ENCODE measurements around the gene EIF2S1.
"Not testable (repeated sequence)": the region's sequence is repeated elsewhere in the genome, so short reads cannot be mapped to it uniquely, and the experiment has no call there.

EIF2S1 gene

DNA sequence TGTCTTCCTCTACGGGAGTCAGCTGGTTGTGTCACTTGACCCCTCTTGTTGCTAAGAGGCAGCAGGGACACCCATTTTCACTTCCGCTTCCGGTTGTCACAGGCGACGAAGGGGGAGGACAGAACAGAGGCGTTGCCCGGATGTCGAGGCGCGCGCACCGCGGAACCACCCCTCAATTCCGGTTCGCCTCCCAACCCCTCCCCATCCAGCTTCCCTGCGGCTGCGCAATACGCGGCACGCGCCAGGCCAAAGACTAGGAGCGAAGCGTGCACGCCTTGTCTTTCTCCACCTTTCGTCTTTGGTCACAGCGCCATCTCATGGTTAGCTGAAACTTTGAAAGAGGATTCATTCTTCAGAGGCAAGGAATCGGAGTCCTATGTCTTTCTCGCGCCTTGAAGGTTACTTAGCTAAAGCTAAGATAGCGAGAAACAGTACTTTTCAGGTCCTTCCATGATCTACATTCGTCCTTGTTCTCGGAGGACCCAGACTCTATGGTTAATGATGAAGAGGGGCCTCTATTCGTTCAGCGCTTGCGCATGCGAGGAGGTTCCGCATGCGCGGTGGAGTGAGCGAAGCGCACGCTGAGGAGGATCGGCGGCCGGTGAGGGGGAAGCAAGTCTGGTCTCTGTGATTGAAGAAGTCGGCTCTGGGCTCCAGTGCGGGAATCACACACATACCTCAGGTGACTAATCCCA is at the start of gene EIF2S1, which contains the start of gene ATP6V1D:
Gene EIF2S1 (plus strand): TSS at position 554 of the 695 bp plus-strand sequence. CDS start 4,440 bp downstream, outside the sequence.
Gene ATP6V1D (minus strand): TSS at position 30 of the 695 bp plus-strand sequence. CDS start 106 bp downstream, outside the sequence.
- DNase-seq (ENCODE audit: low read depth in 2 of 2): peak; percentile 99

DNA sequence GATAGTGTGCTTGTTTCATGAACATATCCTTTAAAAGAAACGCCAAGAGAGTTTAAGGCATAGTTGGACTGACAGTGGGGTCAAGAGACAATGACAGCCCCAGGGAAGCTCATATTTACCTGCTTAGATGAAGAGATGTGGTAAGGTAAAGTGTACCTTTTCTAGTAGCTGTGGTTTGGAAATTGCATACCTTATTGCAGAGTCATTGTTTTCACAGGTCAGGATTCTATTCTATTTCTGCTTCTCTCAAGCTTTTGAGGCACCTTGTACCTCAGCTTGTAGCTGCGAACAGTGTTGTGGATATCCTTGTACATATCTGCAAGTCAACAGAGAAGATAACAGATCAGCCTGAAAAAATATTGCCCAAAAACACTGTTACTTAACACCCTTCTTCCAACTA is 48.3 kb upstream of the EIF2S1 start:
- no peak for DNase-seq (ENCODE audit: low read depth in 2 of 2)

DNA sequence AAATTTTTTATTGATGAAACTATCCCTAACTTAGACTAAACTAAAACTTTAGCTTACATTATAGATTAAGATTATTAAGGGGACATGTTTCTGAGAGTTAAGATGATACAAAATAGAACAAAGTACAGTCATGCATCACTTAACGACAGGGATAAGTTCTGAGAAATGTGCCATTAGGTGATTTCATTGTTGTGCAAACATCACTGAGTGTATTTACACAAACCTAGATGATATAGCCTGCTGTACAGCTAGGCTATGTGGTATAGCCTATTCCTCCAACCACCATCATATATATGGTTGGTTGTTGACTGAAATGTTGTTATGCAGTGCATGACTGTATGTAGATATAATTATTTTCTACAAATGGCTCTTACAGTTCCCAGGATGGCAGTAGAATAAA is 47.0 kb upstream of the EIF2S1 start:
- DNase-seq (ENCODE audit: low read depth in 2 of 2): no peak

DNA sequence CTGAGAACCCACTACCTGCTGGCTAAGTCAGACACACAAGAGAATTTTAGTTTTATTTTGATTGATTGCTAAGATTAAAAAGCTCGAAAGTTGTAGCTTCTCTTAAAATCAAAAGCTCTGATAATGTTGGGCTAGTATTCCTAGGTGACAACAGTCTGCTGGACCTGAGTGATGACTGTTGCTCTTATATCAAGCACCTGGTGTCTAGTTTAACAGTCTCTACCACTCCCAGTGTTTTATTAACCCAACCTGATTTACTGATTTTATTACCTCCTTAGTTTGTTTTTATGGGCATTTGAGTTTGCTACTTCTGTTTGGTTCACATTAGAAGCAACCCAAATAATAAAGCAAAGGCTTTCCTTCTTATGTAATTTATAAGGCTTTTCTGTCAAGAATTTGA is 42.3 kb upstream of the EIF2S1 start:
- no peak for DNase-seq (ENCODE audit: low read depth in 2 of 2)

DNA sequence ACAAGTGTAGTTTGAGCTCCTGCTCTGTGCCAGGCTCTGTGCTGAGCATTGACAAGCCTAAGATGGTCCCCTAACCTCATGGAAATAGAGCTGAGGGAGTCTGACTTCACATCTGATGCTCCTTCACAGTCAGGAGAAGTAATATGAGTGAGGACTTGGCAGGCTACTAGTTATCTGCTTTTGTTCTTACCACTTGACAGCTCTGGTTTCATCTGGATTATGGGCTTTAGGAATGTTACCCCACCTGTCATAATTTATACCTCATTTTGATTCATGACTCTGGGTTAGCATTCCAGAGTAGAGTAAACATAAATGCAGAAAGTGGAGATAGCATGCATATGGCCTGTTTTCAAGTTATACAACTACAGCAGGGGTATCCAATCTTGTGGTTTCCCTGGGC is 41.0 kb upstream of the EIF2S1 start:
- no peak for DNase-seq (ENCODE audit: low read depth in 2 of 2)

DNA sequence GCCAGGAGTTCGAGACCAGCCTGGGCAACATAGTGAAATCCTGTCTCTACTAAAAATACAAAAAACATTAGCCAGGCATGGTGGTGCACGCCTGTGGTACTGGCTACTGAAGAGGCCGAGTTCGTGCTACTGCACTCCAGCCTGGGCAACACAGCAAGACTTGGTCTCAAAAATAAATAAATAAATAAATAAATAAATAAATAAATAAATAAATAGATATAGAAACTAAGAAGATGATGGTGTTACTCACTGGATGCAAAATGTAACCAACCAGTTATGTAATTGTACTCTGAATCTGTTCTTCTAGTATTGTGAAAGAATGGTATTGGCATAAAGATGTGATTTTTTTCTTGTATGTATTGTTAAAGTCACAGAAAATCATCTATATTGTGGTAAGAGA is 30.5 kb upstream of the EIF2S1 start:
- DNase-seq (ENCODE audit: low read depth in 2 of 2): not testable (repeated sequence)

DNA sequence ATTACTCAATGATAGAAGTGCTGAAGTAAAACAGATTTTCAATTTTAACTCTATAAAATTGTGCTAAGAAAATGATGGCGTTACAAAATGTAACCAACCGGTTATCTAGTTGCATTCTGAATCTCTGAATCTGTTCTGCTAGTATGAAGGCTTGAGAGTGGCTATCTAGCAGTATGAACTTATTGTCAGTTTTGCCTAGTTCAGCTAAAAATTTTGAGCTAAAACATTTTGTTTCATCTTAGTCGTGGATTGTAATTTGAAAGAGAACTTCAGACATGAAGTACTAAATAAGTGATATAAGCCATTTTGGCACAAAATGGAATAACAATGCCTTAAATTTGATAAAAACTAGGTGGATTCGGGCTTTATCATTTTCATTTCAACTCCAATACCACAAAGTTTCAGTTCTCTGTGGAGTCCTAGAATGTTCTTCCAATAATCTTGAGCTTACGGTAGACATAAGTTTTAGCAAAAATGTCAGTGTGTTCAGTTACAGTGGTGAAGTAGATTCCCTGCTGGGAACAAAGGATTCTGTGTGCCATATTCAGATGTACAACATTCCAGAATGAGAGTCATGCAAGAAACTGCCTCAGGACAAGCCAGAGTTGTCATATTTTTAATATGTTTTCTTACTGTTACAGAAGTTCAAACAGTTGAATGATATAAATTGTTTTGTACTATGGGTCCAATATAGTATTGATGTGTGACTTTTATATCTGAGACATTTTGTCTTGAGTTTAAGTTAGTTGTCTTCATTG is 28.6 kb upstream of the EIF2S1 start:
- DNase-seq (ENCODE audit: low read depth in 2 of 2): no peak

DNA sequence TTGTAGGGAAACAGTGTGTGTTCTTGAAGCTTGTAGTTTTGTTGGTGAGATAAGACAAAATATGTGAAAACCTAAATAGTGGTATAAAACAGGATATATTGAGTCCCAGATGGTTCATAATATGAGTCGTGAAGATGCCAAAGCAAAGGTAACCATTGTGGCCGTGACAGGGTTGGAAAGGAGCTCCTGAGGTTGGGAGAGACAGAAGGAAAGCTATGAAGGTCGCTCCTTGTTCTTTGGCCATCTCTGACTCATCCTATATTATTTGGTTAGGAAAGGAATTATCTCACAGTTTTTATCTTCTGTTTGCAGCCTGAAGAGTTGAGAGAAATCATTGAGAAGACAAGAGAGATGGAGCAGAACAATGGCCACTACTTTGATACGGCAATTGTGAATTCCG is 27.7 kb upstream of the EIF2S1 start:
- DNase-seq (ENCODE audit: low read depth in 2 of 2): no peak

DNA sequence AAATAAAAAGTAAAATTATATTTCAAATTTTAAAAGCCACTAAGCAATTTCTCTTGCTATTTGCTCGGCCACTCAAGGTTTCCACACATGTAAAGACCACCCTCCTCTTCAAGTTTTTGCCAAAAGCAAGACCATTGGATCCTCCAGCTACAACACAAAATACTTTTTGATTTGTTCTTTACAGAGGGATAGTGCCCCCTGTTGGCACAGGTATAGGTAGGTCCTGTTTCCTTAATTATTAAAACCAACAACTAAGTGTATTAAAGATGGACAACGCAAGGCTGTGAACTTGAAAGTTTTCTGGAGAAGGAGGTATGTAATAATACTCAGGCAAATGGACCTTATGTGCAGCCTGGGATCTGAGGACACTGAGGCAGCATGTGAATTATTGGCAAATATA is 24.3 kb upstream of the EIF2S1 start:
- DNase-seq (ENCODE audit: low read depth in 2 of 2): no peak

DNA sequence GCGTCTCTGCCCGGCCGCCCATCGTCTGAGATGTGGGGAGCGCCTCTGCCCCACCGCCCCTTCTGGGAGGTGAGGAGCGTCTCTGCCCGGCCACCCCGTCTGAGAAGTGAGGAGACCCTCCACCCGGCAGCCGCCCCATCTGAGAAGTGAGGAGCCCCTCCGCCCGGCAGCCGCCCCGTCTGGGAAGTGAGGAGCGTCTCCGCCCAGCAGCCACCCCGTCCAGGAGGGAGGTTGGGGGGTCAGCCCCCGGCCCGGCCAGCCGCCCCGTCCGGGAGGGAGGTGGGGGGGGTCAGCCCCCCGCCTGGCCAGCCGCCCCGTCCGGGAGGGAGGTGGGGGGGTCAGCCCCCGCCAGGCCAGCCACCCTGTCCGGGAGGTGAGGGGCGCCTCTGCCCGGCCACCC is 18.9 kb upstream of the EIF2S1 start:
- not testable (repeated sequence) for DNase-seq (ENCODE audit: low read depth in 2 of 2)

DNA sequence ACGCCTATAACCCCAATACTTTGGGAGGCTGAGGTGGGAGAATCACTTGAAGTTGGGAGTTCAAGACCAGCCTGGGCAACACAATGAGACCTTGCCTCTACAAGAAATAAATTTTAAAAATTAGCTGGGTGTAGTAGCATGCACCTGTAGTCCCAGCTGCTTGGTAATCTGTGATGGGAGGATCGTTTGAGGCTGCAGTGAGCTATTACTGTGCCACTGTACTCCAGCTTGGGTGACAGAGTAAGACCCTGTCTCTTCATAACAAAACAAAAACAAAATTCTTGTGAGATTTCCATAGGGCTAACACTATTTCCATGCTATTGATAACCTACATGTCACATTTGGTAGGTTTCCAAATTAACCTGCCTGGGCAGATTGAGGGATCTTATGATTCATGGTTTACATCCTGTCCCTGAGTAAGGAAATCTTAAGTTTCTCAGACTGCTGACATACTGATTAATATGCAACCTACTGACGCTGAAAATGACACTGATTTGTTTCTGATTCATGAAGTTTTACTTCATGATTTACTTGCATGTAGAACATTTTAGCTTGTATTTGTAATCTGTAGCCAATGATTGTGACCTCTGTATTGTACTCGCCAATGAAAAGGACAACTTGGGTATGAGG is 16.4 kb upstream of the EIF2S1 start:
- DNase-seq (ENCODE audit: low read depth in 2 of 2): no peak

DNA sequence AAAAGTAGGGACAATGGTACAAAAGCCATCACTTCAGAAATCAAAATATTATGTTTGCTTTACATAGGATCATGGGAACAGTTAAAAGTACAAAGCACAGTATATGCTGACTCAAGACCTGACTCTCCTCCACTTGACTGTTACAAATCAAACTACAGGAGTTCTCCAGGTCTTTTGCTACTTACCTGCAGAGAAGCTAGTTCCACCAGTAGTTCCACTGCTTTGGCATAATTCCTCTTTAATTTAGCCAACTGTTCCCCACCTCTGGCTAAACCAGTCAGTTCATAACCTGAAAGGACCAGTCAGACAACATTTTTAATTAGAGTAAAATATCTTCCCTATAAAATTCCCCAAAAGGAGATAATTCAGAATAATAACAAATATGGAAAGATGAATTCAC is 14.5 kb upstream of the EIF2S1 start:
- no peak for DNase-seq (ENCODE audit: low read depth in 2 of 2)

DNA sequence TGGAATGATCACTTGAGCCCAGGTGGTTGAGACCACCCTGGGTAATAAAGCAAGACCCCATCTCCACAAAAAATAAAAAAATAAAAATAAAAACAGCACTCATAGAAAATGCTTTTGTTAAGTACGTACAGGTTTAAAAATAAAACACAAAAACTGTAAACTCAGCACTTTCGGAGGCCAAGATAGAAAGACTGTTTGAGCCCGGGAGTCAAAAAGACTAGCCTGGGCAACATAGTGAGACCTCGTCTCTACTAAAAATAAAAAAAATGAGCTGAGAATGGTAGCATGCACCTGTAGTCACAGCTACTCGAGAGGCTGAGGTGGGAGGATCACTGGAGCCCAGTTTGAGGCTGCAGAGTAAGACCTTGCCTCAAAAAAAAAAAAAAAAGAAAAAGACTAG is 8.1 kb upstream of the EIF2S1 start:
- DNase-seq (ENCODE audit: low read depth in 2 of 2): no peak

DNA sequence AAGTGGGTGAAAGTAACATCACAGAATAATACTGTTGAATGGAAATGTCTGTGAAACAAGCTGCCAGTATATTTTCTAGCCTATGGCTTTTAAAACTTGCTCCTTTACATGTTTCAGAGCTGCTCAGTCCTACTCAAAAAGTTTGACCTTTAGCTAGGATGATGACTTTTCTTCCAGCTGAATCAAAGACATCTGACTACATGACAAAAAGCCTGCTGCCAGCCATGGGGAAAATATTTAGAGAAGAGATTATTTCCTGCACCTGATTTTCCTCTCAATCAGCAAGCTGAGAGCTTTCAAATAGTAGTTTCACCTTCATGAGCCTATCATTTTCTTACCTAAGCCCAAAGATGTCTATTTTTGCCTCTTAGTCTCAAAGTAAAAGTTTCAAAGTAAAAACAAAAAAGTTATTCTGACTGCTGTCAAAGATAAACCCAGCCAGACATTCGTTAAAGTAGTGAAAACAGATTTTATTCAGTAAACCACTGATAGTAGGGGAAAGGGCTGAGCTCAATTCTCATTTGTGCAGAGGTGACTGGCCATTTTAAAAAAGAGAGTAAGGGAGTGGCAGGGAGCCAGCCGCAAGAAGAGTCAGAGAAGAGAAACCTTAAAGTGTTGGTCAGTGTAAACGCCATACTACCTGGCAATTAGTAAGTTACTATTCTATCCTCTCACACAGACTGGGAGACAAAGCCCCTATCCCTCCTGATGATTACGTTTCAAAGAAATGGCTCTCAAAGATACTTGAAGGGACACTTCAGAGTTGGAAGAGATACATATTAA is 2.8 kb upstream of the EIF2S1 start:
- DNase-seq (ENCODE audit: low read depth in 2 of 2): no peak

DNA sequence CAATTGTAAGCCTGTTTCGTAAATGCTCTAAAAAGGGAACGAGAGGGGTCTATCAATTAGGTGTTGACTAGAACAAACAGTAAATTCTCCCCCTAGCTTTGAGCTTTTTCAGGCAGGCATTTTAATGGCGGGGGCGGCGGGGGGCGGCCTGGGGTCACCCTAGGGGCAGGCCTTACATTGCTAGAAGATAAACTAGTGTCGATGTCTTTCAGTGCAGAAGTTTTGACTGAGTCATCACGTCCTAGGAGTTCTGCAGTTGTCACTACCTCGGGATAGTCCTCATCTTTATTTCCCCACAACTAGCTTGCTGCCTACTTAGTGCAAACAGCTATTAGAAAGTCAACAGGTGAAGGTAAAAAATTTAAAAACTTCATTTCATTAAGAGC is 2.2 kb upstream of the EIF2S1 start:
- DNase-seq (ENCODE audit: low read depth in 2 of 2): no peak

DNA sequence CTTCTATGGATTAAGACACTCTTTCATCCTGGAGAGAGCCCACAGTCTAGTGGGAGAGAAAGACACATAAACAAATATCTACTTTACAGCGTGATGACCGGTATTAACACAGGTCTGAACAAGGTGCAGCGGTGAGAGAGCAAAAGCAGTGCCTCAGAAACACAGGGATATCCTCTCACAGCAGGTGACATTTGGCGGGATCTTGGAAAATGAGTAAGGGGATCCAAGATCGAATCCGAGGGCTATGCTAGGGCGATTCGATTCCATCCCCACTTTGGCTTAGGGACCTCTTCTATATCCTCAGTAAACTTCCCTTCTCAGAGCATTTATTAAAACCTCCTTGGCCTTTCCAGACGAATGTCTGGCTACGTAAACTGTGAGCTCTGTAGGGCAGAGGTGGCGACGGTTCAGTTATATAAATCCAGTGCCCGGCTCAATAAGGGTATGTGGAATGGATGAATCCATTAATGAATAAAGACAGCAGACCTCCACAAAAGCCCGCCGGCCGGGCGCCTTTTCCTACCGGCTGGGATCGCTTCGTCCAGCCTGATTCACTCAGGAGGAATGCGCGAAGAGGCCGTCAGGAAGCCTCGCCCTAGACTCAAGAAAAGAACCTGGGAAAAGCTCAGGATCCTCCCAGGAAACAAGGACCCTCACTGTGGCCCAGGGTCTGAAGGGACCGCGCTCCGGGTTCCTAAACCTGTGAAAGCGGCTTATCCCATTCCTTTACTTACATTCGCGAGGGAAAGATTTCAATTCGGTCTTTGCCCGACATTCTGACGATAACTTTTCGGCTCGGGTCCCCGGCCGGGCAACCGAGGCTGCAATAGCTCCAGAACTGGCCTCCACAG is 979 bp upstream of the EIF2S1 start:
- DNase-seq (ENCODE audit: low read depth in 2 of 2): no peak

DNA sequence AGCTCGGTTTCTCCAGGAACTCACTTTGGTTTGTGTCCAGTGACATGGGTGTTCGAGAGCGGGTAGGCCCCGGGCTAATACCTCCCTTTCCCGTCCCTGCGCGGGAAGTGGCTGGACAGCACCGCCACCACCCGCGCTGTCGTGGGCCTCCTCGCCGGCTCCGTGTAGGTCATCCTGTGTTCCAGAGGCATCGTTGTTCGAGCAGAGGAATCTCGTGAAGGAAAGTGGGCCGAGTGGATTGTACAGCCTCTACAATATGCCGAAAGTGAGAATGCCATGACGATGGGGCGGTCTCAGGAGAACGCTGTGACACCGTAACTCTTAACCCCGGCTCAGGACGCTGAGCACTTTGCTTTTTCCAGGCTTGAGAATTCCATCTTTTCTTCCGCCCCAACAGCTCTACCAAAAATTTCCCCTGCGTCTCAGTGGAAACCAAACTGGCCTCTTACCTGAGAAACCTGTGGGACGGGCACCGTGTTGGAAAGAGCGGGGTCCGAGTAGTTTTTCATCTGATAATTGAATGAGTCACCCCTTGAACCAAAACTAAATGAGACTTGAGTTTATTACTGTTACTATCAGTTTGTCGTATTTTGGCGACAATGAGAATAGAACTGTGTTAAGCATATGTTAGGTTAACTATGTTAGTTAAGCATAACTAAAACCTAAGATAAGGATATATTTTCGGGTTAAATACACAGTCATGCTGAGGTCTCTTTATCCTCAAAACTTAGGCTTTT is 510 bp downstream of the EIF2S1 start:
- DNase-seq (ENCODE audit: low read depth in 2 of 2): peak in 1 of 2 donors; percentile 1

DNA sequence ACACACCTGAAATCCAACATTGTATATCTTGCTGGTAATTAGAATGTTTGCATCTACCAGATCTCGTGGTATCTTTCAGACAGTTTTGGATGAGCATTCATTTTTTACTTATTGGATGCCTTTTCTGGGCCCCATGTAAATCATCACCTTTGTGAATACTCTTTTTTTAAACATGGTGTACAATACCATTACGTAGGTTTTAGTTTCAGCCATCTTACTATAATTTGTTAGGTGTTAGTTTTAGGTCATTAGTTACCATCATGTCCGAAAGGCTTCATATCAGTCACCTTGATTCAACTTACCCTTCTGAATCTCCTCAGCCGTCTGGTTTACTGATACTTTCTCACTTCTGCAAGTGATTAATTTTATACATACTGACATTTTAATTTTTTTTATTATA is 5.3 kb downstream of the EIF2S1 start:
- DNase-seq (ENCODE audit: low read depth in 2 of 2): no peak

DNA sequence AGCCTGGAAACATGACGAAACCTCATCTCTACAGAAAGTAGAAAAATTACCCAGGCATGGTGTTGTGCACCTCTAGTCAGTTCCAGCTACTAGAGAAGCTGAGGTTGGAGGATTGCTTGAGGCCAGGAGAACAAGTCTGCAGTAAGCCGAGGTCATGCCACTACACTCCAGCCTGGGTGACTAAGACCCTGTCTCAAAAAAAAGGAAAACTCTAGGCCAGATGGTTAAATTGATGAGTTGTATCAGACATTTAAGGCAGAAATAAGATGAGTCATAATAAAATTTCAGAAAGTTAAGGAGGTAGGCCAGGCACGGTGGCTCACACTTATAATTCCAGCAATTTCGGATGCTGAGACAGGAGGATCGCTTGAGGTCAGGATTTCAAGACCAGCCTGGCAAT is 10.7 kb downstream of the EIF2S1 start:
- DNase-seq (ENCODE audit: low read depth in 2 of 2): no peak
